Astrocyte of the spinal cord (primary cell): ENCODE results near the gene ASB9.

ENCODE experiments used
- DNase-seq: peaks from one replicate; pipeline ENCODE4 v3.0.0; 2011; ENCODE audit warnings: low read depth, low spot score
- H3K4me3 ChIP-seq: 2 replicates; pipeline ENCODE4 v1.5.1; 2011; ENCODE audit warnings: low read depth, mild to moderate bottlenecking, low read length, moderate library complexity
- CTCF ChIP-seq: IDR thresholded peaks from 2 replicates; pipeline ENCODE4 v1.5.1; 2012; ENCODE audit warnings: low read depth, mild to moderate bottlenecking, low read length, inconsistent platforms
- in situ Hi-C: cut with HindIII; loops from 2 replicates; pipeline ENCODE4 v1.10.0; 2017; ENCODE audit warnings: low sequenced_read_pairs

Gene ASB9

GRCh38 chrX:15214588-15214987 lies 55.3 kb downstream of the ASB9 start:
- TF ChIP-seq CTCF = no peak
- no peak overlapping the region for H3K4me3 ChIP-seq
- DNase-seq = no peak
- in situ Hi-C loops = no loop called here

GRCh38 chrX:15209096-15209495 lies 60.8 kb downstream of the ASB9 start:
- no peak for DNase-seq
- in situ Hi-C loops = no loop called here

GRCh38 chrX:15207994-15208393 lies 61.9 kb downstream of the ASB9 start:
- TF ChIP-seq CTCF = no peak
- no peak overlapping the region for H3K4me3 ChIP-seq
- in situ Hi-C loops = no loop called here
- DNase-seq = no peak

More at GRCh38 chrX:15209096-15209495, 60.8 kb downstream of the ASB9 start:
- TF ChIP-seq CTCF = no peak
- no peak overlapping the region for H3K4me3 ChIP-seq

- DNase-seq = no peak
- TF ChIP-seq CTCF = no peak
- in situ Hi-C loops = no loop called here
- no peak overlapping the region for H3K4me3 ChIP-seq
These were observed 62.5 kb downstream of the ASB9 start for GRCh38 chrX:15207384-15207783.

- no peak for TF ChIP-seq CTCF
- DNase-seq = no peak
- in situ Hi-C loops = no loop called here
- no peak overlapping the region for H3K4me3 ChIP-seq
These were observed 63.6 kb downstream of the ASB9 start for GRCh38 chrX:15206306-15206705.

GRCh38 chrX:15204130-15204751 lies 65.6 kb downstream of the ASB9 start:
- TF ChIP-seq CTCF = no peak
- no peak for DNase-seq
- H3K4me3 ChIP-seq = no peak overlapping the region
- in situ Hi-C loops = no loop called here
